HG03108 (cell line): ENCODE results near the gene RUNX3.

Experiments
- ATAC-seq: cut with Tn5 transposase; IDR thresholded peaks from one replicate; pipeline ENCODE4 v1.9.1; 2021; ENCODE audit warnings: moderate library complexity; ENCODE audit not compliant: unreplicated experiment

RUNX3 gene

DNA sequence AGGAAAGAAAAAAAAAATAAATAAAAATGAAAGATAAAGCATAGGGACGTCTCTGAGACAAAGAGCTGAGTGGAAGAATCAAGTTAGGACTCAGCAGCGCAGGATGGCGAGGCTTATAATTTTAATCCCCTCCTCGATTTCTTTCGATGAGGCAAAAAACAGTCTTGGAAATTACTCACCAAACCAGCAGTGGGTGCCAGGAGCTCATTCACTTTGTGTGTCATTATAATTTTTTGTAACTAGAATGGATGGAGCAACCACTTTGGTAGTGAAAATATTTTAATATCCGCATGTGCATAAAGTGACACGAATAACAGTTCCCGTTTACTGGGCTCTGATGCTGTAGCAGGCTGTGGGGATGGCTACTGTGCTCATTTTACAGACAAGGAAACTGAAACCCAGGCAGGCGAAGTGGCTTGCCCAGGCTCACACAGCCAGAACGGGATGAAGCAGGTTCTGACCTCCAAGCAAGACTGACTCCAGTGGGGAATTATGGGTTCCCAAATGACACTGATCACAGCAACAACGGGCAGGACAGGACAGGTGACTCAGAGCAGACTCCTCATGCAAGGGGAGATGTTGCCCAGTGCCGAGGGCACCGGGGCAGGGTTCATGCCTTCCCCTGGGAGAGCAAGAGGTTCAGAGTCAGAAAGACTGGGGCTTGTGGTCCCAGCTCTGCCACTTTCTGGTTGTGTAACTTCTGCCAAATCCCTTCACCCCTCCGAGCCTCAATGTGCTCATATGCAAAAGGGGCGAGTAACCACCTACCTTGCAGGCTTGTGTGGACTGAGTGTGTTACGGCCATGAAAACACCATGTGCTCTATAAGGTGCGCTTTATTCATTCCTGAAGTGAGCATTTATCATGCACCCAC lies 63.6 kb downstream of the RUNX3 start:
- no peak for ATAC-seq

DNA sequence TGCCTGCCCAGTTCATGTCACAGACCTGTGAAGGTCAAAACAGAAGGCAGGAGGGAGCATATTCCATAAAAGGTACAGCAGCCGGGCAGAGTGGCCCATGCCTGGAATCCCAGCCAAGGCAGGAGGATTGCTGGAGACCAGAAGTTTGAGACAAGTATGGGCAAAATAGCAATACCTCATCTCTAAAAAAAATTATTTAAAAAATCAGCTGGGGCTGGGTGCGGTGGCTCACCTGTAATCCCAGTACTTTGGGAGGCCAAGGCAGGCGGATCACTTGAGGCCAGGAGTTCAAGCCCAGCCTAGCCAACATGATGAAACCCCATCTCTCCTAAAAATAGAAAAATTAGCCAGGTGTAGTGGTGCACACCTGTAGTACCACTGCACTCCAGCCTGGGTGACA lies 64.5 kb downstream of the RUNX3 start:
- ATAC-seq, result no peak

DNA sequence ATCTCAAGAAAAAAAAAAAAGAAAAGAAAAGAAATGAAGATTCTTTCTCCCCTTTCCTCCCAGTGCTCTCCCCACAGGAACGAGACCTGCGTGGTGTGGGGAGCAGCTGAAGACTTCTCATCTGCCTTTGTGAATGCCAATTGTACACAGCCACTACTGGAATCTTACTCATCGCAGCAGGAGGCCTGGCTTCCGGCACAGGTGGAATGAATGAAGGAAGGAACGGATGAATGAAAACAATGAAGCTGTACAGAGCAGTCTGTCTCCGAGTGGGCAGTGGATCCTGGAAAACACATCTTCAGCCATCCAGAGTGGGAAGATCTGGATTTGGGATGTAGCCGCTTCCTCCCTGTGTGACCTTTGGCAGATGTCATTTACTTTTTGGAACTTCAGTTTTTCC lies 64.9 kb downstream of the RUNX3 start:
- no peak for ATAC-seq

DNA sequence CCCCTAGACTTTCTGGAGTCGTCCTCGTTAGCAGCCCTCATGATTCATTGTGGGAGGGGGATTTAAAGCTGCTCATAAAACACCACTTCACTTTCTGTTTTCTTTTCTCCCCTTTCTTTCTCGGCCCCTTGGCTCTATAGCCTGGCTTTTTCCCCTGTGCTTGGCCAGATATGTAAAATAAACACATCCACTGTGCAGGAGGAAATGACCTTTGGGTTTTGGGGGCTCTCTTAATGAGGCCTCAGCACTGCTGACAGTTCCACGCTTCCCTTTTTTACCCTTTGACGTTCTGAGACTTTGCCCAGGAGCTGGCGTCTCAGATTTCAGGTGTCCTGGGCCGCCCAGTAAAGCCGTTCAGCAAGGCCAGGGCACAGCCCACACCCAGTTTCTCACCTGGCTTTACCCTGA lies 65.7 kb downstream of the RUNX3 start:
- no peak for ATAC-seq

DNA sequence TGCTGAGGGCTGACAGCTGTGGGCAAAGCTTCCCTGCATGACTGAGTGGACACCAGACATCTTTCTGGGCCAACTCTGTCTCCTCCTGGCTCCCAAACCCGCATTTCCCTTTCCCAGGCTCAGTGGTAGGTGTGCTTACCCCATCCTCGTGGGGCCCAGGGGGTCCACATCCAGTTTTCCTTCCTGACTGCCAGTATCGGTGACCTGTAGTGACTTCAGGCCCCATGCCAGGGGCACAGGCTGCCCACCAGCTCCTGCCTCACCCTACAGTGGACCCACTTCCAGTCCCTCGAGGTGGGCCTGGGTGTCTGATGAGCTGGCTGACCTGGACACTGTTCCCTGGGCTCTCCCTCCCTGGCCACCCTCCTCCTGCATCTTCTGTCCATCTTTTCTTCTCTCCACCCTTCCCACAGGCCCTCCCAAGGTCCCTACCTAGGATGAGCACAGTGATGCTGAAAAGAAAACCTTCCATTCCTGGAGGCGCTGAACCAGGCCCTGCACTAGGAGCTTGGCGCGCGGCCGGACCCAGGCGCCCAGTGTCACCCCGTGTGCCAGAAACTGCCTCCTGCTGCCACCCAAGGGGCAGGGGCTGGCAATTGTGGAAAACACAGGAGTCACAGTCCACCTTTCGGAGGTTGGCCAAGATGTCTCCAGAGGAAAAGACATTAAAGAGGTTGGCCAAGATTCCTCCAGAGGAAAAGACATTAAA lies 67.1 kb downstream of the RUNX3 start:
- ATAC-seq, result no peak

DNA sequence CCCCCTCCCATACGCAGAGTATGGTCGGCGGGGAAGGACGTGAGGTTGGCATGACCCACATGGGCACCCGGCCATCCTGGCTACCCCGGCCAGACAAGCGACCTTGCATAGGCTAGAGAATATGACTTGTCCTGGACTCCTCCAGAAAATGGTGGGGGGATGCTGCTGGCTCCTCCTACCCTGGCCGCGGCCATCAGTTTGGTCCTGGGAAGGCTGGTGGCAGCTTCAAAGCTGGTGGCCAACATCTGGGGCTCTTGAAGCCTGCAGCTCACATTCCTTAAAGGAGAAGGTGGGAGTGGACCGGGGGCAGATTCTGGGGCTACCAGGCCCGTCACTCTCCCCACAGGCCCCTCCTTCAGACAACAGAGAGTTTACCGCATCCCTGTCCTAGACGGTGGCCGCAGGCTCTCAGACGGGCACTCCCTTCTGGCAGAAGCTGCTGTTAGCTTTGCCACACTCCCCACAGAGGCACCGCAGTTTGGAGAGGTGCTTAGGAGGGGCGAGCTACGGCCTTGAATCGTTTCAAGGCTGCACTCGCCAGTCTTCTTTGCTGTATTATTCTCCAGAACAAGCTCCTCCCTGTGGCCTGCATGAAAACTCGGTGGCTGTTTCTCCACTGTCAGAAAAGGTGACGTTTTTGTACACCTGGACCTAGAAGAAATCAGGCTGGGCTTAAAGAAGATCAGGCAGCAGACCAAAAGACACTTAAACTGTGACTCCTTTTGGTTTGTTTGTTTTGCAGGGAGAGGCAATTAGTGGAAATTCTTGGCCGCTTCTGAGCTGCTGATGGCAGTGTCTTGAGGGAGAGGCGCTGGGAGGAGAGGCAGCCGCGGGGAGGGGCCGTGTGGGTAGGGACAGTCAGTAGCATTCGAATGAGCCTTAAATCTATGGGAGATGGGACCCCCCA lies 68.0 kb downstream of the RUNX3 start:
- no peak for ATAC-seq

DNA sequence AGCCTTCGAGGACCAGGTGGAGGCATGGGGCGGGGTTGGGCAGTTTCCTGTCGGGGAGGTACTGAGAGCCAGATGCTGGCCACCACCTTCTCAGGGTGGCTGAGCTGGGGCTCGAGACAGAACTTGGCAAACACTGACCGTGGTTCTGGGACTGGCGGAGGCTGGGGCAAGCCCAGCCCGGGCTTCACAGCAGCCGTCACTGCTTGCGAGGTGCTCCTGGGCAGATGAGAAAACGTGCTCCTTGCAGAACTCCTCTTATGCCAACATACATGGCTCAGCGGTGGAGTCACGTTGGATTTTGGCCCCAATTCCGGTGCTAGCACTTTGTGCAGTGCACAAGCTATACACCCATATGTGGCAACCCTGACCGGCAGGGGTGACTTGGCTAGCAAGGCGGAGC lies 69.2 kb downstream of the RUNX3 start:
- no peak for ATAC-seq

DNA sequence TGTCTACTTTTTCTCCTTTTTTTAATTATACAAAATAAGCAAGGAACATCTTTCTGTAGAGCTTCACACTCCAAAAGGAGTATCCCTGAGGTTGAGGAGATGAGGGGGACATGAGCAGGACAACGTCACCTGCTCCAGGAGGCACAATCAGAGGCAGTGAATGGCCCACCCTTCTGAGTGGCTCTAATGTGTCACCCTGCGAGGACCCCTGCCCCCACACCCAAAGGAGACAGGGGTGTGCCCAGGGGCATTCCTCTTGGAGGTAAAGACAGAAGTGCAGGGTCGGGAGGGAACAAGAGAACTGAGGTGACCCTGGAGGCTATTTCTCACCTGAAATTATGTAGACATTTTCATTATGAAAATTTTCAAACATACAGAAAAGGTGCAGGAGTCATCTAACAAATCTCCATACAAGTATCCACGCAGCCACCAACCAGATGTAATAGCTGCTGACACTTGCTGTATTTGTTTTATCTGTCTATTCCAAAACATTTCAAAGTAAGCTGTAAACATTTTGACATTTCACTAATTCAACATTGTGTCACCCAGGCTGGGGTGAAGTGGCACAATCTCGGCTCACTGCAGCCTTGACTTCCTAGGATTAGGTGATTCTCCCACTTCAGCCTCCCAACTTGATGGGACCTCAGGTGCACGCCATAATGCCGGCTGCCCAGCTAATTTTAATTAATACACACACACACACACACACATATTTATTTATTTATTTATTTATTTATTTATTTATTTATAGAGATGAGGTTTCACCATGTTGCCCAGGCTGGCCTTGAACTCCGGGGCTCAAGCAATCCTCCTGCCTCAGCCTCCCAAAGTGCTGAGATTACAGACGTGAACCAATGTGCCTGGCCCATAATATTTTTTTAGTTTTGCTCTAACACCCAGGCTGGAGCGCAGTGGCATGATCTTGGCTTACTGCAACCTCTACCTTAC lies 70.7 kb downstream of the RUNX3 start:
- no peak for ATAC-seq

DNA sequence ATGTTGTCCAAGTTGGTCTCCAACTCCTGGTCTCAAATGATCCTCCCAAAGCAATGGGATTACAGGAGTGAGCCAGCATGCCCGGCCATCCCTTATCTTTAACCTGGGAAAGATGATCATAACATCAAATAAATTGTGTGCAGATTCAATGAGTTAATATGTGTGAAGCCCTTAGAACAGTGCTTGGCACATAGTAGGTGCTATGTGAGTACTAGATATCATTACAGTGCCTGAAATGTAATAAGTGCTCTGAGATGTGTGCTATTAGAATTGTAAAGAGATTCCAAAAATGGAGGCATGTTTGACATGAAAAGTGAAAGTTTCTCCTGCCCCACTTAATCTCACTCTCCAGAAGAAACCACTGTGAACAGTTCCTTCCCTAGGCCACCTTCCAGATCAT lies 71.8 kb downstream of the RUNX3 start:
- ATAC-seq, result no peak

DNA sequence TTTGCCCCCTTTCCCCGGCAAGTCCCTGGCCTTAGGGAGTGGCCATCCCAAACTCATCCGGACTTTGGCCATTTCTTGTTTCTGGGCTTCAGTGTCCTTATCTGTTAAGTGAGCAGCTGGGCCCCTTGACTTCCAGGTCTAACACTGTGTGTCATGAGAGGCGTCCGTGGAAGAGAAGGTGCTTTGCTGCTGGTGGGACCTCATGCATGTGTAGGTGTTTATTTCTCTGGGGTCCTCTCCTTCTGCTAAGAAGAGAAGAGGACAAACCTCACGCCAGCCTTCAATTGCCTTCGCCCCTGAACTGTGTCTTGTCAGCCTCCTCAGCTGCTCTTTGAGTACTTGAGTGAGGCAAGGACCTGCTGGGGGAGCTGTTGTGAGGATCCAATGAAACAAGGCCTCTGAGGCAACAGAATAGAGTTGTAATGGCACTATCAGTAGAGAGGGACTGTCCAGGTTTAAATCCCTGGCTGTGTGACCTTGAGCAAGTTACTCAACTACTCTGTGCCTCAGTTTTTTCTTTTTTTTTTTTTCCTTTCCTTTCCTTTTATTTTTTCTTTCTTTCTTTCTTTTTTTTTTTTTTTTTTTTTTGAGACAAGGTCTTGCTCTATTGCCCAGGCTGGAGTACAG lies 72.5 kb downstream of the RUNX3 start:
- ATAC-seq, result no peak

DNA sequence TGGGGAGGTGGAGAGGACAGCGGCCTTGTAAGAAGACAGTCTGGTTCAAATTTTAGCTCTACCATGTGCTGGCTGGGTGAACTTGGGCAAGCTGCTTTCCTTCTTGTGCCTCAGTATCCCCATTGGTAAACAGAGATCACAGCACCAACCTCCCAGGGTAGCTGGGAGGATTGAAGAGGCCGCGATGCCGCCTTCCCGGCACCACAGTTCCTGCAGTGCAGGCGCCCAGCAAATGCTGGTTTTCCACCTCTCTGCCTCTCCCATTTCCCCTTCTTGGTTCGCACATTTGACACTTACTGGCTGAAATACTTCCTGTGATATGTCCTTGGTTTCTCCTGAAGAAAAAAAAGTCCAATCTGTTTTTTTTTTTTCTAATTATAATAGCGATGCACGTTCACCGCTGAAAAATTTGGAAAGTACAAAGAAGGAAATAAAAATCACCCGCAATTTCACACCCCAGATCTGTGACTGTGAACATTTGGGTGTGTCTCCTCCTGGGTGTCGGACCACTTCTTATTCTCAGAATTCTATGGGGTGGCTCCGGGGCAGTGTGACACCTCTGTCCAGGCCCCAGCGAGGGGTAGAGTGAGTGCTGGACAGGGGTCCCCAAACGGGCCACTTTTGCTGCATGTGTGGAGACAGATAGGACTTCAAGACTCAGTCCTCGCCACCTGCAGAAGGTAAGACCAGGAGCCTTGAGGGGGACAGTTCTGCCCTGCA lies 73.1 kb downstream of the RUNX3 start:
- ATAC-seq, result no peak

DNA sequence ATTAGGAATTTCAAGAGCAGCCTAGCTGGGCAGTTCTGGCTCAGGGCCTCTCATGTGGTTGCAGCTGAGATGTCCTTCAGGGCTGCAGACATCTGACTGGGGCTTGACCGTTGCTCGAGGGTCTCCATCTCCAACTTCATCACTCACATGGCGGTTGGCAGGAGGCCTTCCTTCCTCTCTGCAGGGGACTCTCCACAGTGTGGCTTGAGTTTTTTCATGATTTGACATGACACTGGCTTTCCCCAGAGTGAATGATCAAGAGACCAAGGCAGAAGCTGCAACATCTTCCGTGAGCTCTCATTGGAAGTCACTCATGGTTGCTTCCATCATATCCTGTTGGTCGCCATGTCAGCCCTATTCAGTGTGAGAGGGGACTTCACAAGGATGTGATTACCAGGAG lies 74.6 kb downstream of the RUNX3 start:
- no peak for ATAC-seq

DNA sequence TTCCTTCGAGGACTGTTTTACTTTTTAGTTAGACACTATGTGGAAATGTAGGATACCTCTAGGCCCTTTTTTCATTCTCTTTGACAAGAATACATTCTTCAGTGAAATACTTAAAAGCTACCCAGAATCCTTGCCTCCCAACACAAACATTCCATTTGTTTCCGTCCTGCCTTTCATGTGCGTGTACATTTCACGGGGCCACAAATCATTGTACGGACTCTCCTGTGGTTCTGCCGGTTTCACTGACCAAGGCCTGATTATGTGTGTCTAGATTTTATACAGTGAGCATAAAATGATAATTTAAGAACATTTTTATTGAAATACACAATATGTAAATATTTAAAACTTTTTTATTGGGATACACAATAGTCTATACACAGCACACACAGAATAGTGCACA lies 76.4 kb downstream of the RUNX3 start:
- ATAC-seq, result no peak

DNA sequence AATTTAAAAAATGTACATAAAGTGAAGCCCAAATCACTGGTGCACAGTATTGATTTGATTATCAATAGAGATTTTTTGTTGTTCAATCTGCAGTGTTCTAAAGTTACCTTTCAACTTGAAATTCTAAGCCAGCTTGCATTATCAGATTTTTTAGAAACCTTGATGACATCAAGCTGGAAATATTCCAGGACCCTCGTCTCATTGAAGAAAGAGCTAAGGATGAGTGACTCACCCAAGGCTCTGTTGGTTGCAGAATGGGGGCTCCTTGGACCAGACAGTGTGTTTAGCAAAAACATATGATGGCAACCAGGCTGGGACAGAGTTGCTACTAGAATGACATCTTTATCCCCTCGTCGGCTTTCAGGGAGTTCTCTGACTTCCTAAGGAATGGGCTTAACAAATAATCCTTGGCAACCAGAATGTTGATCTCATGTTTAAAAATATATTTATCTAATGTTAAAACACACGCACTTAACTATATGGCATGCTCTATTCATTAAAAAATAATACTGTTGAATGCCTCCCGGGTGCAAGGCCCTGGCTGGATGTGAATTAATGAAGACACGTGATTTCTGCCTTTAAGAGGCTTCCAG lies 79.7 kb downstream of the RUNX3 start:
- ATAC-seq, result no peak

DNA sequence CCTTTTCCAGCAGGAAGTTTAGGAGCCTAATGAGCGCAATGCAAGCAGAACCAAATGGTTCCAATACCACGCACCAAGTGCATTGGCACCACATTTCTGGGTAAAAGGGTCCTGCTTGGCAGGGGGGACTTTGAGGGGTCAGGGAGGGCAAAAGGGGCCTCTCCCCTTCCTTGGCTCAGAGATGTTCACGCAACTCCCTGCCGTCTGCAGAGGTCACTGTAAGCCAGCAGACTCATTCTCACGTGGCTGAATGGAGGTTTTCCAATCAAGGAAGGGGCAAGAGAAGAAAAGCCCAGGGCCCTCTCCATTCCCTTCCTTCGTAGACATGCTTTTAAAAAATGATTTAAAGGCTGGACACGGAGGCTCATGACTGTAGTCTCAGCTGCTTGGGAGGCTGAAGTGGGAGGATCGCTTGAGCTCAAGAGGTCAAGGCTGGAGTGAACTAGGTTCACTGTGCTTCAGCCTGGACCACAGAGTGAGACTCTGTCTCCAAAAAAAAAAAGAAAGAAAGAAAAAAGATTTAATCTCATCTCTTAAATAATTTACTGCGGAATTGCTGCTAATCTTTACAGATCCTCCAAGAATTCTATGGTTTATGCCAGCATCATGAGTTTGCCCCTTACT lies 80.3 kb downstream of the RUNX3 start:
- no peak for ATAC-seq
